Neuronal stem cell (in vitro differentiated cells): Measurements from ENCODE around the gene DLGAP4.

Experiments
- DNase-seq: peaks from one replicate; pipeline ENCODE4 v3.0.0-alpha.2; 2013; ENCODE audit warnings: low spot score
- H2AFZ ChIP-seq: one replicate; pipeline ENCODE4 v1.6.1; 2013; ENCODE audit warnings: mild to moderate bottlenecking, low read length, inconsistent platforms
- H2AK5ac ChIP-seq: 2 replicates; pipeline ENCODE4 v1.6.1; 2013; ENCODE audit warnings: low read depth, mild to moderate bottlenecking, inconsistent platforms, low read length, moderate library complexity, mixed read lengths
- H2BK120ac ChIP-seq: 2 replicates; pipeline ENCODE4 v1.6.1; 2013; ENCODE audit warnings: low read depth, mild to moderate bottlenecking, inconsistent platforms, low read length, moderate library complexity, mixed read lengths
- H2BK12ac ChIP-seq: one replicate; pipeline ENCODE4 v1.6.1; 2013; ENCODE audit warnings: low read length, inconsistent platforms
- H2BK15ac ChIP-seq: 2 replicates; pipeline ENCODE4 v1.6.1; 2013; ENCODE audit warnings: mild to moderate bottlenecking, low read length, inconsistent platforms, mixed read lengths
- H2BK5ac ChIP-seq: one replicate; pipeline ENCODE4 v1.6.1; 2013; ENCODE audit warnings: inconsistent platforms, mild to moderate bottlenecking, low read length, moderate library complexity
- H3K14ac ChIP-seq: one replicate; pipeline ENCODE4 v1.6.1; 2013; ENCODE audit warnings: low read length, inconsistent platforms
- H3K18ac ChIP-seq: 2 replicates; pipeline ENCODE4 v1.6.1; 2013; ENCODE audit warnings: low read length, inconsistent platforms
- H3K23ac ChIP-seq: 2 replicates; pipeline ENCODE4 v1.6.1; 2013; ENCODE audit warnings: low read depth, mild to moderate bottlenecking, mixed read lengths, low read length, inconsistent platforms; ENCODE audit not compliant: poor library complexity
- H3K27ac ChIP-seq: replicated peaks from 3 replicates; pipeline ENCODE4 v1.5.1; 2013; ENCODE audit warnings: low read length, inconsistent platforms
- H3K27me3 ChIP-seq, 3 experiments: 2 replicates each; pipeline ENCODE4 v1.6.1; 2013; ENCODE audit warnings: low read length in 3 of 3, mild to moderate bottlenecking in 2 of 3, inconsistent platforms in 1 of 3, low read depth in 1 of 3, mixed read lengths in 1 of 3, moderate library complexity in 1 of 3; ENCODE audit not compliant: control insufficient read depth in 3 of 3, insufficient read depth in 3 of 3
- H3K36me3 ChIP-seq, 2 donors: replicated peaks in 1 of 2; 2 replicates each; pipeline ENCODE4 v1.6.1; 2013; ENCODE audit warnings: low read length in 2 of 2; ENCODE audit not compliant: control insufficient read depth in 2 of 2, insufficient read depth in 2 of 2
- H3K4ac ChIP-seq: 2 replicates; pipeline ENCODE4 v1.6.1; 2013; ENCODE audit warnings: inconsistent platforms, mild to moderate bottlenecking, low read length, moderate library complexity
- H3K4me1 ChIP-seq, 2 donors: 1 replicate in 1 of 2; 2 replicates in 1 of 2; pipeline ENCODE4 v1.6.1; 2013; ENCODE audit warnings: low read length in 2 of 2, low read depth in 1 of 2; ENCODE audit not compliant: control insufficient read depth in 2 of 2, insufficient read depth in 1 of 2
- H3K4me2 ChIP-seq: one replicate; pipeline ENCODE4 v1.6.1; 2013; ENCODE audit warnings: mild to moderate bottlenecking, low read length, inconsistent platforms; ENCODE audit not compliant: insufficient read depth, poor library complexity, severe bottlenecking
- H3K4me3 ChIP-seq, 2 donors: 2 replicates each; pipeline ENCODE4 v1.5.1; 2013; ENCODE audit warnings: low read length in 2 of 2, mild to moderate bottlenecking in 2 of 2, inconsistent platforms in 1 of 2, moderate library complexity in 1 of 2
- H3K79me1 ChIP-seq: one replicate; pipeline ENCODE4 v1.6.1; 2013; ENCODE audit warnings: low read depth, mild to moderate bottlenecking, inconsistent platforms, low read length, moderate library complexity
- H3K9ac ChIP-seq: one replicate; pipeline ENCODE4 v1.6.1; 2013; ENCODE audit warnings: mild to moderate bottlenecking, low read depth, low read length, inconsistent platforms; ENCODE audit not compliant: poor library complexity
- H3K9me3 ChIP-seq, 2 donors: replicated peaks in 1 of 2; 2 replicates each; pipeline versions ENCODE3 to v1.6.1; 2013; ENCODE audit warnings: low read length in 2 of 2, mild to moderate bottlenecking in 2 of 2, inconsistent platforms in 1 of 2, low read depth in 1 of 2, mixed read lengths in 1 of 2, moderate library complexity in 1 of 2; ENCODE audit not compliant: control insufficient read depth in 2 of 2, insufficient read depth in 1 of 2
- H4K8ac ChIP-seq: one replicate; pipeline ENCODE4 v1.6.1; 2013; ENCODE audit warnings: low read depth, mild to moderate bottlenecking, inconsistent platforms, low read length, moderate library complexity
- H4K91ac ChIP-seq: one replicate; pipeline ENCODE4 v1.6.1; 2013; ENCODE audit warnings: low read length, low read depth, mild to moderate bottlenecking, inconsistent platforms; ENCODE audit not compliant: poor library complexity
- WGBS, 2 donors: extraction: QIAGEN DNeasy Blood & Tissue Kit; methylation state at CpG; one replicate each; pipeline ENCODE4 v1.1.7; 2013; ENCODE audit warnings: missing lambda C conversion rate in 2 of 2, mixed read lengths in 1 of 2; ENCODE audit not compliant: insufficient read length in 2 of 2, insufficient replicate concordance in 1 of 2; ENCODE audit errors: extremely low coverage in 2 of 2; 5-methylcytosine and 5-hydroxymethylcytosine counted together

Gene DLGAP4

DNA sequence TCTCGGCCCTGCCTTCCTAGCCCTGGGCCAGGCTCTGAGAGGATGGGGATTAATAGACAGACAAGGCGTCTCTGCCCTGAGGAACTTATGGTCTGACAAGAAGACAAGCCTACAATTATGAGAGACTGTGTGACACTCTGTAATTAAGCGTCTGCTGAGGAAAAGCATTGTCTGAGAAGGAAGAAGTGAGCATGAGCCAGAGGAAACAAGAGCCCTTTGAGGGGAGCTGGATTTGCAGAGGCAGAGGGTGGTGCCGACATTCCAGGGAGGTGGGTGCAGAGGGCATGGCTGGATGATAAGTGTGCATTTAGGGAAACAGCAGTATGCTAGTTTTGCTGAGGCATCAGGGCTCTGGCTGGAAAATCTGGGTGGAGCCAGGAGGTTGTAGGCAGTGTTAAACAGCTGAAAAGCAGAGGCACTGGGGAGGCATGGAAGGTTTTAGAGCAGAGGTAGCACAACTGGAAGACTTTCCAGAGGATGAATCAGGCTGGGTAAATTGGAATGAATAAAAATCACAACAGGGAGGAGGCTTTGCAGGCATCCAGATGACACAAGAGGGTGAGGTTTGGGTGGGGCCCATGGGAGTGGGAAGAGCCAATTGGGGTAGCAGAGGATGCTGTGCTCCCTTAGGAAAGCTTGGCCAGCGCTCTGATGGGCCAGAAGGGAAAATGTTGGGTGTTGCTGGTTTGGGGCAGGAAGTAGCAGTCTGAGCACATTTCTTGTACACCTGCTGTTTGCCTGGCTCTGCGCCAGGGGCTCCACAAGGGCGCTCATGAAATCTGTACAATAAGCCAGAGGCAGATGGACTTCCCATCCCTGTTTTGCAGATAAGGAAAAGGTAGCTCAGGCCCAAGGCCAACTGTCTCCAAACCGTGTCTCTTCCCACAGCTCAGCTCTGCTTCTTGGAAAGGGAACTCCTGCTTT lies 161.2 kb downstream of the DLGAP4 start:
- no peaks in the 10 kb centered on the region for H3K9me3 ChIP-seq
- no peak overlapping the region for H2AFZ ChIP-seq
- no CpG with 5 or more reads among the region's 8 CpGs for WGBS, 2 donors
- no peak overlapping the region for H3K9ac ChIP-seq
- no peak overlapping the region for H2BK12ac ChIP-seq
- H3K27me3 ChIP-seq = no peaks in the 10 kb centered on the region
- H2BK5ac ChIP-seq = no peak overlapping the region
- H3K18ac ChIP-seq = no peak overlapping the region
- no peak overlapping the region for H3K27ac ChIP-seq
- no peak overlapping the region for H3K4ac ChIP-seq
- H4K8ac ChIP-seq = no peak overlapping the region
- peaks cover 15 to 31% of the 10 kb centered on the region in 2 donors for H3K4me1 ChIP-seq
- no peak for DNase-seq
- no peak overlapping the region for H3K23ac ChIP-seq
- no peak overlapping the region for H3K4me3 ChIP-seq
- no peak overlapping the region for H3K4me2 ChIP-seq
- peaks cover 4 to 60% of the 10 kb centered on the region in 2 donors for H3K36me3 ChIP-seq
- H2BK15ac ChIP-seq = no peak overlapping the region
- no peak overlapping the region for H3K14ac ChIP-seq
- peaks cover 14% of the 10 kb centered on the region for H3K79me1 ChIP-seq
- H4K91ac ChIP-seq = no peak overlapping the region
- H2BK120ac ChIP-seq = no peak overlapping the region
- H2AK5ac ChIP-seq = no peak overlapping the region

DNA sequence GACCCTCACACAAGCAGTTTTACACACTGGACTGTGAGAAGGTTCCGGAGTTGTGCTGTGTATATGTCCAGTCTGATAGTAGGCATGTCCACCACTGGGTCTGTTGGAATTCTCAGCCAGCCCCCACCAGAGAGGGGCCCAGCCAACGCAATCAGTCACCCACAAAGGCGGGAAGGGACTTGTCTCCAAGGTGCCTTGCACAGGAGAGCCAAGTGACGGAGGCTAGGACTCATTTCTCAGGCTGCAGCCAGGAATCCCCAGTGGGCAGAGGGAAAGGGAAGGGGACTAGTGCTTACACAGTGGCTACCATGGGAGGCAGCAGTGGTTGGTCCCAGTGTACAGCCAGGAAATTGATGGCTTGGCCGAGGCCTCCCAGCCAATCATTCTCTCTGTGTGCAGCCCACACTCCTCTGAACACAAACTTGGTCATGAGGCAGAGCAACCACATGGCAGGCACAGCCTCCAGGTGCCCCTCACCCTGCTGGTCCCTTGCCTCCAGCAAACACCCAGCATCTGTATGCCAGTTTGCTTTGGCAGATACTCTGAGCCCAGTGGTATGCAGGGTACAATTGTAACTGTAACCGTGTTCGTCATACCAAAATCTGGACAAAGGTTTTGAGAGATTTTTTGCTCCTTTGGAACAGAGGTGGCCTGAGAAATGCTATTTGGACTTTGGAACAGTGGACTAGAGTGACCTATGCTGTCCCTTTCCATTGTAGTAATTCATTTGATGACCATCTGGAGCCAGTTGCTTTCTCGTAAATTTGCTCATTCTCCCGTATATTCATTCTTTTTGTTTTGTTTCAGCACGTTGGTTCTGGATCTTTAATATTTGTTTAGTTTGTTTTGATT lies 162.2 kb downstream of the DLGAP4 start:
- Histone ChIP-seq H3K79me1 (peaks cover 13% of the 10 kb centered on the region), H3K14ac (no peak overlapping the region), H2BK15ac (no peak overlapping the region), H2AK5ac (no peak overlapping the region), H4K91ac (no peak overlapping the region), H3K4me3 (no peak overlapping the region), H3K23ac (no peak overlapping the region), H2BK5ac (no peak overlapping the region), H3K9me3 (no peaks in the 10 kb centered on the region), H4K8ac (no peak overlapping the region), H3K27me3 (no peaks in the 10 kb centered on the region), H3K36me3 (peaks cover 4 to 68% of the 10 kb centered on the region in 2 donors), H3K4me2 (no peak overlapping the region), H3K9ac (no peak overlapping the region), H3K18ac (no peak overlapping the region), H2BK12ac (no peak overlapping the region), H3K4me1 (peaks cover 10 to 27% of the 10 kb centered on the region in 2 donors), H2BK120ac (no peak overlapping the region), H3K27ac (no peak overlapping the region), H3K4ac (no peak overlapping the region), H2AFZ (no peak overlapping the region)
- no peak for DNase-seq
- no CpG with 5 or more reads among the region's 10 CpGs for WGBS, 2 donors

DNA sequence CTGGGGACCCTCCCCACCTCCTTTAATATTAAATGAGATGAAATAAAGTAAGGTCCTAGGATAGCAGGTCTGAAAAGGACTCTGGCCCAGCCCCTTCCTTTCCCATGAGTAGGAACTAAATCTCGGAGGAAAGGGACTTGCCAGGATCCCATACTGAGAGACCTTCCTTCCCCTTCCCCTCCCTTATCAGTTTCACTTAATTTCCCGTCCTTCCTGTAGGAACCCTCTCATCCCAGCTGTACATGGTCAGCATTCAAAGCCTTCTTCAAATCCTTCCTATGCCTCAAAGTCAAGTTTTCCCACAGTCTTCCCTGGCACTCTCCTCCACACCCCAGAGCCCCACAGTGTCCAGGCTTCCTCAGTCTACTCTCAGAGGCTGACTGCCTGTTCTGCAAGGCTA lies 163.8 kb downstream of the DLGAP4 start:
- no peak overlapping the region for H2BK120ac ChIP-seq
- no peaks in the 10 kb centered on the region for H3K27me3 ChIP-seq
- H2BK15ac ChIP-seq = no peak overlapping the region
- no peak overlapping the region for H2BK12ac ChIP-seq
- H4K8ac ChIP-seq = no peak overlapping the region
- no CpG with 5 or more reads among the region's 2 CpGs for WGBS, 2 donors
- no peak overlapping the region for H3K4ac ChIP-seq
- H3K27ac ChIP-seq = no peak overlapping the region
- H2BK5ac ChIP-seq = no peak overlapping the region
- H3K36me3 ChIP-seq = peaks cover 4 to 72% of the 10 kb centered on the region in 2 donors
- no peaks in the 10 kb centered on the region for H3K9me3 ChIP-seq
- DNase-seq = no peak
- no peak overlapping the region for H3K9ac ChIP-seq
- no peak overlapping the region for H3K14ac ChIP-seq
- no peak overlapping the region for H4K91ac ChIP-seq
- H2AFZ ChIP-seq = no peak overlapping the region
- H3K79me1 ChIP-seq = peaks cover 17% of the 10 kb centered on the region
- peaks cover 9 to 19% of the 10 kb centered on the region in 2 donors for H3K4me1 ChIP-seq
- H3K4me2 ChIP-seq = no peak overlapping the region
- no peak overlapping the region for H3K23ac ChIP-seq
- H3K18ac ChIP-seq = no peak overlapping the region
- no peak overlapping the region for H2AK5ac ChIP-seq
- no peak overlapping the region for H3K4me3 ChIP-seq
